GM12891 (cell line): Measurements from ENCODE around the gene PLCZ1.

ENCODE experiments used
- PAX5 ChIP-seq: IDR thresholded peaks from 2 replicates; pipeline ENCODE4 v1.6.1; 2011; ENCODE audit warnings: low read length, moderate library complexity, mild to moderate bottlenecking; ENCODE audit not compliant: insufficient read depth, severe bottlenecking
- POLR2A ChIP-seq: IDR thresholded peaks from 2 replicates; pipeline ENCODE4 v1.6.1; 2011; ENCODE audit warnings: low read depth, low read length, control low read depth
- POLR2AphosphoS5 ChIP-seq: IDR thresholded peaks from 2 replicates; pipeline ENCODE4 v1.6.1; 2011; ENCODE audit warnings: low read depth, low read length, control low read depth
- TAF1 ChIP-seq: IDR thresholded peaks from 2 replicates; pipeline ENCODE4 v1.6.1; 2011; ENCODE audit warnings: low read depth, low read length, control low read depth

GRCh38 chr12:18703911-18704310 lies 33.9 kb downstream of the PLCZ1 start:
- TF ChIP-seq POLR2A (no peak), POLR2AphosphoS5 (no peak), PAX5 (no peak), TAF1 (no peak)
